H9 (cell line): Measurements from ENCODE around the gene HMX1. TPM values are rescaled to one million over a fixed set of nuclear protein-coding genes. Genes with fewer than 3 reads are reported as not detected.

Experiments
- DNase-seq: peaks from one replicate; pipeline ENCODE4 v3.0.0-alpha.2; 2017
- H2AFZ ChIP-seq: one replicate; pipeline ENCODE4 v1.6.1; 2013; ENCODE audit warnings: mild to moderate bottlenecking, low read length, control low read depth, moderate library complexity
- H2AK5ac ChIP-seq: 2 replicates; pipeline ENCODE4 v1.6.1; 2013; ENCODE audit warnings: low read length, control low read depth, mixed read lengths; ENCODE audit not compliant: insufficient read length
- H2BK120ac ChIP-seq: one replicate; pipeline ENCODE4 v1.6.1; 2013; ENCODE audit warnings: low read depth, mild to moderate bottlenecking, low read length, control low read depth, inconsistent platforms; ENCODE audit not compliant: poor library complexity, severe bottlenecking
- H2BK12ac ChIP-seq: 2 replicates; pipeline ENCODE4 v1.6.1; 2013; ENCODE audit warnings: low read length, control low read depth, mixed read lengths, low read depth; ENCODE audit not compliant: insufficient read length
- H2BK15ac ChIP-seq: 2 replicates; pipeline ENCODE4 v1.6.1; 2013; ENCODE audit warnings: low read depth, low read length, control low read depth
- H2BK20ac ChIP-seq: one replicate; pipeline ENCODE4 v1.6.1; 2013; ENCODE audit warnings: low read depth, mild to moderate bottlenecking, low read length, control low read depth, inconsistent platforms; ENCODE audit not compliant: poor library complexity, severe bottlenecking
- H2BK5ac ChIP-seq: 2 replicates; pipeline ENCODE4 v1.6.1; 2013; ENCODE audit warnings: low read length, control low read depth, mixed read lengths; ENCODE audit not compliant: insufficient read length
- H3K14ac ChIP-seq: 2 replicates; pipeline ENCODE4 v1.6.1; 2013; ENCODE audit warnings: low read length, control low read depth; ENCODE audit not compliant: insufficient read depth
- H3K18ac ChIP-seq: 2 replicates; pipeline ENCODE4 v1.6.1; 2013; ENCODE audit warnings: low read depth, mild to moderate bottlenecking, mixed read lengths, low read length, control low read depth; ENCODE audit not compliant: insufficient read length
- H3K23ac ChIP-seq: 2 replicates; pipeline ENCODE4 v1.6.1; 2013; ENCODE audit warnings: low read length, control low read depth, mixed read lengths, low read depth; ENCODE audit not compliant: insufficient read length
- H3K23me2 ChIP-seq: 2 replicates; pipeline ENCODE4 v1.6.1; 2013; ENCODE audit warnings: low read depth, mild to moderate bottlenecking, mixed read lengths, low read length, control low read depth; ENCODE audit not compliant: insufficient read length, poor library complexity, severe bottlenecking
- H3K27ac ChIP-seq: 2 replicates; pipeline ENCODE4 v1.5.1; 2013; ENCODE audit warnings: low read length, control low read depth, mixed read lengths, low read depth; ENCODE audit not compliant: insufficient read length
- H3K27me3 ChIP-seq: 2 replicates; pipeline ENCODE4 v1.6.1; 2013; ENCODE audit warnings: low read length, control low read depth, inconsistent platforms; ENCODE audit not compliant: insufficient read depth
- H3K4ac ChIP-seq: 2 replicates; pipeline ENCODE4 v1.6.1; 2013; ENCODE audit warnings: low read depth, mild to moderate bottlenecking, control low read depth, inconsistent platforms, low read length, moderate library complexity
- H3K4me1 ChIP-seq: 2 replicates; pipeline ENCODE4 v1.6.1; 2013; ENCODE audit warnings: low read length, control low read depth, inconsistent platforms; ENCODE audit not compliant: insufficient read depth
- H3K4me2 ChIP-seq: 2 replicates; pipeline ENCODE4 v1.6.1; 2013; ENCODE audit warnings: low read length, control low read depth, mixed read lengths; ENCODE audit not compliant: insufficient read length, insufficient read depth
- H3K56ac ChIP-seq: 2 replicates; pipeline ENCODE4 v1.6.1; 2013; ENCODE audit warnings: low read depth, mild to moderate bottlenecking, mixed read lengths, low read length, control low read depth; ENCODE audit not compliant: insufficient read length
- H3K79me1 ChIP-seq: 2 replicates; pipeline ENCODE4 v1.6.1; 2013; ENCODE audit warnings: low read depth, mild to moderate bottlenecking, moderate library complexity, low read length, control low read depth, inconsistent platforms; ENCODE audit not compliant: insufficient read depth, poor library complexity, severe bottlenecking
- H3K79me2 ChIP-seq: 2 replicates; pipeline ENCODE4 v1.6.1; 2013; ENCODE audit warnings: low read length, control low read depth, inconsistent platforms; ENCODE audit not compliant: insufficient read depth
- H3K9ac ChIP-seq: 2 replicates; pipeline ENCODE4 v1.6.1; 2013; ENCODE audit warnings: low read length, control low read depth, mixed read lengths; ENCODE audit not compliant: insufficient read length; ENCODE audit errors: extremely low read depth
- H3K9me3 ChIP-seq: one replicate; pipeline ENCODE4 v1.6.1; 2013; ENCODE audit warnings: low read depth, low read length, inconsistent platforms; ENCODE audit not compliant: control insufficient read depth
- H3T11ph ChIP-seq: one replicate; pipeline ENCODE4 v1.6.1; 2013; ENCODE audit warnings: mild to moderate bottlenecking, low read length, control low read depth, inconsistent platforms
- H4K20me1 ChIP-seq: one replicate; pipeline ENCODE4 v1.6.1; 2013; ENCODE audit not compliant: control insufficient read depth, insufficient read length, insufficient read depth
- H4K5ac ChIP-seq: 2 replicates; pipeline ENCODE4 v1.6.1; 2013; ENCODE audit warnings: low read depth, mild to moderate bottlenecking, mixed read lengths, low read length, control low read depth; ENCODE audit not compliant: insufficient read length
- H4K8ac ChIP-seq: replicated peaks from 2 replicates; pipeline ENCODE4 v1.6.1; 2013; ENCODE audit warnings: low read length, control low read depth, mixed read lengths, low read depth; ENCODE audit not compliant: insufficient read length
- H4K91ac ChIP-seq: 2 replicates; pipeline ENCODE4 v1.6.1; 2013; ENCODE audit warnings: low read depth, mild to moderate bottlenecking, moderate library complexity, mixed read lengths, low read length, control low read depth; ENCODE audit not compliant: insufficient read length
- H3K27ac Mint-ChIP-seq, 3 experiments: 2 replicates in 2 of 3; 3 replicates in 1 of 3; pipeline ENCODE4 v1.8.0; 2020 to 2021; ENCODE audit warnings: mixed read lengths in 3 of 3, mild to moderate bottlenecking in 1 of 3, moderate library complexity in 1 of 3
- H3K27me3 Mint-ChIP-seq: 2 replicates; pipeline ENCODE4 v1.8.0; 2021; ENCODE audit warnings: low read depth, mild to moderate bottlenecking, moderate library complexity, mixed read lengths
- H3K36me3 Mint-ChIP-seq, 3 experiments: 2 replicates in 2 of 3; 3 replicates in 1 of 3; pipeline ENCODE4 v1.8.0; 2020 to 2021; ENCODE audit warnings: low read depth in 3 of 3, mixed read lengths in 3 of 3; ENCODE audit not compliant: insufficient read depth in 1 of 3
- H3K4me1 Mint-ChIP-seq, 2 experiments: 2 replicates each; pipeline ENCODE4 v1.8.0; 2020; ENCODE audit warnings: mixed read lengths in 2 of 2
- H3K4me3 Mint-ChIP-seq, 2 experiments: 2 replicates in 1 of 2; 3 replicates in 1 of 2; pipeline ENCODE4 v1.8.0; 2020 to 2021; ENCODE audit warnings: mild to moderate bottlenecking in 2 of 2, mixed read lengths in 2 of 2, moderate library complexity in 1 of 2
- H3K9me3 Mint-ChIP-seq, 2 experiments: 2 replicates in 1 of 2; 3 replicates in 1 of 2; pipeline ENCODE4 v1.8.0; 2020; ENCODE audit warnings: mild to moderate bottlenecking in 2 of 2, mixed read lengths in 2 of 2, moderate library complexity in 1 of 2
- WGBS: extraction: QIAGEN DNeasy Blood & Tissue Kit; methylation state at CpG from one replicate; pipeline ENCODE4 v1.1.7; 2013; ENCODE audit warnings: missing lambda C conversion rate, low lambda C conversion rate, mixed read lengths; ENCODE audit not compliant: insufficient read length; ENCODE audit errors: extremely low coverage; 5-methylcytosine and 5-hydroxymethylcytosine counted together
- total RNA-seq: library from RNA; stranded (reverse); gene quantifications from 2 replicates; pipeline ENCODE4 v1.2.1, GENCODE V29; 2021
- TF ChIP-seq, protein P1 (sequence below): fragments of 200-600 bp; sonication (generic); conservative IDR thresholded peaks from 3 replicates; pipeline ENCODE4 v1.8.0; 2021; ENCODE audit warnings: antibody characterized with exemption, mild to moderate bottlenecking

HMX1 gene
- total RNA-seq, 1 experiment from 2014 or later: 0.26 TPM

DNA sequence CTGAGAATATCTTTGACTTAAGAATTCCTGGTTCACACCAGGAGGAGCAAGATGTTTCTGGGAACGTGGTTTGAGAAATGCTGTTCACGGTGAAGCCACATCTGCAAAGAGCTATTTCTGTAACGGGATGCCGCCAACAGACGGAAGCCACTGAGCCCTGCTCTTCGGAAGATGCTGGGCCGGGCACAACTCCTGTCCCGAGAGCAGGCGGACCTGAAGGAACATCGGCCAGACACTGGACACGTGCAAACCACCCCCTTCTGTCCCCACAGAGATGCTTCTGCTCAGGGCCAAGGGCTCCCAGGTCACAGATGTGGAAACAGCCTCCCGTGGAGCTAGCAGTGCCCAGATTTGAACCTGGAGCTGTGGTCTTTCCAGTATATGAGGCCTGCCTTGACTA is 24.3 kb downstream of the HMX1 start:
- Histone ChIP-seq H3T11ph (no peak overlapping the region), H3K27ac (no peak overlapping the region), H4K5ac (no peak overlapping the region), H3K9ac (no peak overlapping the region), H3K4ac (no peak overlapping the region), H3K23me2 (no peaks in the 10 kb centered on the region), H3K79me1 (no peaks in the 10 kb centered on the region), H3K14ac (no peak overlapping the region), H2BK5ac (no peak overlapping the region), H3K56ac (no peak overlapping the region), H3K18ac (no peak overlapping the region), H3K23ac (no peak overlapping the region), H3K27me3 (no peaks in the 10 kb centered on the region), H2BK15ac (no peak overlapping the region), H2BK12ac (no peak overlapping the region), H3K79me2 (no peaks in the 10 kb centered on the region), H3K4me2 (no peak overlapping the region), H2AK5ac (no peak overlapping the region), H3K4me1 (no peaks in the 10 kb centered on the region), H4K20me1 (no peaks in the 10 kb centered on the region), H2AFZ (no peak overlapping the region), H2BK120ac (no peak overlapping the region), H4K91ac (no peak overlapping the region), H4K8ac (no peak overlapping the region), H2BK20ac (no peak overlapping the region), H3K9me3 (no peaks in the 10 kb centered on the region)
- TF ChIP-seq, protein P1, sequence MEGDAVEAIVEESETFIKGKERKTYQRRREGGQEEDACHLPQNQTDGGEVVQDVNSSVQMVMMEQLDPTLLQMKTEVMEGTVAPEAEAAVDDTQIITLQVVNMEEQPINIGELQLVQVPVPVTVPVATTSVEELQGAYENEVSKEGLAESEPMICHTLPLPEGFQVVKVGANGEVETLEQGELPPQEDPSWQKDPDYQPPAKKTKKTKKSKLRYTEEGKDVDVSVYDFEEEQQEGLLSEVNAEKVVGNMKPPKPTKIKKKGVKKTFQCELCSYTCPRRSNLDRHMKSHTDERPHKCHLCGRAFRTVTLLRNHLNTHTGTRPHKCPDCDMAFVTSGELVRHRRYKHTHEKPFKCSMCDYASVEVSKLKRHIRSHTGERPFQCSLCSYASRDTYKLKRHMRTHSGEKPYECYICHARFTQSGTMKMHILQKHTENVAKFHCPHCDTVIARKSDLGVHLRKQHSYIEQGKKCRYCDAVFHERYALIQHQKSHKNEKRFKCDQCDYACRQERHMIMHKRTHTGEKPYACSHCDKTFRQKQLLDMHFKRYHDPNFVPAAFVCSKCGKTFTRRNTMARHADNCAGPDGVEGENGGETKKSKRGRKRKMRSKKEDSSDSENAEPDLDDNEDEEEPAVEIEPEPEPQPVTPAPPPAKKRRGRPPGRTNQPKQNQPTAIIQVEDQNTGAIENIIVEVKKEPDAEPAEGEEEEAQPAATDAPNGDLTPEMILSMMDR: no peak
- no CpG with 5 or more reads among the region's 12 CpGs for WGBS
- no peak overlapping the region for H3K4me3 Mint-ChIP-seq
- no peak overlapping the region for H3K27ac Mint-ChIP-seq
- H3K4me1 Mint-ChIP-seq: peaks cover 0 to 7% of the 10 kb centered on the region in 2 experiments; a peak in 3 of 4 replicates
- peaks cover 55% of the 10 kb centered on the region for H3K27me3 Mint-ChIP-seq
- peaks cover 0 to 5% of the 10 kb centered on the region in 2 experiments; a peak in 4 of 5 replicates for H3K9me3 Mint-ChIP-seq
- H3K36me3 Mint-ChIP-seq: no peaks in the 10 kb centered on the region
- DNase-seq: peak; percentile 19
